ENCODE data around the gene C13orf42.

DNA sequence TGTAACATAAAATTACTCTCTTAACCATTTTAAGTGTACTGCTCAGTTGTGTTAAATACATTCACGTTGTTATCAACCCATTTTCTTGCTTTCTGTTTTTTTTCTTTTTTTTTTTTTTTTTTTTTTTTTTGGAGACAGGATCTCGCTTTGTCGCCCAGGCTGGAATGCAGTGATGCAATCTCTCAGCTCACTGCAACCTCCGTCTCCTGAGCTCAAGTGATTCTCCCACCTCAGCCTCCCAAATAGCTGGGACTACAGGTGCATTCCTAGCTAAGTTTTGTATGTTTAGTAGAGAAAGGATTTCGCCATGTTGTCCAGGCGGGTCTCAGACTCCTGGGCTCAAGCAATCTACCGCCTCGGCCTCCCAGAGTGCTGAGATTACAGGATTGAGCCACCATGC lies 42.5 kb upstream of the C13orf42 start:
- no peak for TF ChIP-seq ZFX (IDR thresholded peaks at IDR 0.05)
- TF ChIP-seq, protein P1, sequence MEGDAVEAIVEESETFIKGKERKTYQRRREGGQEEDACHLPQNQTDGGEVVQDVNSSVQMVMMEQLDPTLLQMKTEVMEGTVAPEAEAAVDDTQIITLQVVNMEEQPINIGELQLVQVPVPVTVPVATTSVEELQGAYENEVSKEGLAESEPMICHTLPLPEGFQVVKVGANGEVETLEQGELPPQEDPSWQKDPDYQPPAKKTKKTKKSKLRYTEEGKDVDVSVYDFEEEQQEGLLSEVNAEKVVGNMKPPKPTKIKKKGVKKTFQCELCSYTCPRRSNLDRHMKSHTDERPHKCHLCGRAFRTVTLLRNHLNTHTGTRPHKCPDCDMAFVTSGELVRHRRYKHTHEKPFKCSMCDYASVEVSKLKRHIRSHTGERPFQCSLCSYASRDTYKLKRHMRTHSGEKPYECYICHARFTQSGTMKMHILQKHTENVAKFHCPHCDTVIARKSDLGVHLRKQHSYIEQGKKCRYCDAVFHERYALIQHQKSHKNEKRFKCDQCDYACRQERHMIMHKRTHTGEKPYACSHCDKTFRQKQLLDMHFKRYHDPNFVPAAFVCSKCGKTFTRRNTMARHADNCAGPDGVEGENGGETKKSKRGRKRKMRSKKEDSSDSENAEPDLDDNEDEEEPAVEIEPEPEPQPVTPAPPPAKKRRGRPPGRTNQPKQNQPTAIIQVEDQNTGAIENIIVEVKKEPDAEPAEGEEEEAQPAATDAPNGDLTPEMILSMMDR (IDR thresholded peaks at IDR 0.05 in 2 of 3, conservative IDR thresholded peaks at IDR 0.05 in 1 of 3; ENCODE audit: borderline replicate concordance in 1 of 3, insufficient read depth in 1 of 3, low read depth in 2 of 3, low read length in 2 of 3), result no peak
- no peak for TF ChIP-seq EGR1 (IDR thresholded peaks at IDR 0.05; ENCODE audit: low read depth)
- no peak for TF ChIP-seq POLR2A (IDR thresholded peaks at IDR 0.05; ENCODE audit: borderline replicate concordance, extremely low read depth, insufficient read depth, insufficient read length)
- TF ChIP-seq TCF7L2 (IDR thresholded peaks at IDR 0.05; ENCODE audit: borderline replicate concordance, extremely low read depth, insufficient read depth, insufficient read length), result no peak
- no peak for TF ChIP-seq SP1 (IDR thresholded peaks at IDR 0.05; ENCODE audit: low read depth)
- no peak for TF ChIP-seq POLR2AphosphoS5 (IDR thresholded peaks at IDR 0.05; ENCODE audit: low read depth, low read length)
- TF ChIP-seq, protein P2, sequence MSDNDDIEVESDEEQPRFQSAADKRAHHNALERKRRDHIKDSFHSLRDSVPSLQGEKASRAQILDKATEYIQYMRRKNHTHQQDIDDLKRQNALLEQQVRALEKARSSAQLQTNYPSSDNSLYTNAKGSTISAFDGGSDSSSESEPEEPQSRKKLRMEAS (IDR thresholded peaks at IDR 0.05), result no peak
- no peak for TF ChIP-seq RAD21 (IDR thresholded peaks at IDR 0.05; ENCODE audit: low read depth)
